Left ventricle myocardium superior (tissue), 1 donor: ENCODE measurements around the gene STRN4. TPM values are rescaled to one million over a fixed set of nuclear protein-coding genes. Genes with fewer than 3 reads are reported as not detected.

Experiments
- ATAC-seq: fragments of 200-7000 bp; cut with Tn5 transposase; one replicate; pipeline ENCODE4 v1.9.1; 2020; ENCODE audit warnings: mild to moderate bottlenecking, moderate library complexity
- DNase-seq: peaks from one replicate; pipeline ENCODE4 v3.0.0-alpha.2; 2020
- intact Hi-C: fragments of 100-400 bp; cut with micrococcal nuclease; formaldehyde crosslinking; loops from one replicate; pipeline ENCODE4 v1.11.0; 2022
- total RNA-seq: library from RNA; stranded (reverse); fragmentation: NEBNext Ultra II Directional; extraction: Animal tissue kit (Norgen Biotek cat#: 25700); gene quantifications from one replicate; pipeline ENCODE4 v1.2.1, GENCODE V29; 2021
- donor health status: DM: no; HTN: yes; CAD: no; lungs with severe emphysema.

STRN4 gene
- total RNA-seq, 1 donor from 2014 or later: 49.0 TPM

DNA sequence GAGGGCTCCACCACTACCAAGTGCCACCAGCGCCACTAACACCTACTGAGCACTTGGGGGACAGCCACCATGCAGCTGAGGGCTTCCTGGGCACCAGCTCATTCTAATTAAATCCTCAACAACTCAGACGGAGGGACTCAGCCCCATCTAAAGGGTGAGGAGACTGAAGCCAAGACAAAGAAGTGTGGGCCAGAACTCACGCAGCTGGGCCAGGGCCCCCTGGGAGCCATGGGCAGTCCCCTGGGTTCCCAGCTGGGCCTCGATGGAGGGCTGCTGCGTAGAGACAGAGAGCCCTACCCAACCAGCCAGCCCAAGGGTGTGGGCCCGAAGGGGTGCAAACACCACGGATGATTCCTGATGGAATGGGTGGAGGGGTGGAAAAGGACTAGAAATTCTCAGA, 16.6 kb downstream of the STRN4 start:
- intact Hi-C loops: no loop called here
- DNase-seq (no peak), ATAC-seq (no peak)

- intact Hi-C loops: no loop called here
Observed at GRCh38 chr19:46728693-46729339, 17.4 kb downstream of the STRN4 start.

GRCh38 chr19:46728208-46728607, 18.0 kb downstream of the STRN4 start:
- ATAC-seq: peak; percentile 44
- peak; percentile 65 for DNase-seq
- intact Hi-C loops: no loop called here

More at GRCh38 chr19:46728693-46729339, 17.4 kb downstream of the STRN4 start:
- peak; percentile 75 for ATAC-seq
- peak; percentile 88 for DNase-seq

GRCh38 chr19:46727757-46728156, 18.5 kb downstream of the STRN4 start:
- ATAC-seq: no peak

GRCh38 chr19:46726971-46727501, 19.2 kb downstream of the STRN4 start:
- DNase-seq (no peak), ATAC-seq (no peak)
- intact Hi-C loops: no loop called here

More at GRCh38 chr19:46727757-46728156, 18.5 kb downstream of the STRN4 start:
- no peak for DNase-seq
- intact Hi-C loops: no loop called here

GRCh38 chr19:46726551-46726950, 19.7 kb downstream of the STRN4 start:
- ATAC-seq: no peak
- no peak for DNase-seq
- intact Hi-C loops: no loop called here

GRCh38 chr19:46725859-46726393, 20.3 kb downstream of the STRN4 start:
- DNase-seq (no peak), ATAC-seq (no peak)
- intact Hi-C loops: no loop called here

DNA sequence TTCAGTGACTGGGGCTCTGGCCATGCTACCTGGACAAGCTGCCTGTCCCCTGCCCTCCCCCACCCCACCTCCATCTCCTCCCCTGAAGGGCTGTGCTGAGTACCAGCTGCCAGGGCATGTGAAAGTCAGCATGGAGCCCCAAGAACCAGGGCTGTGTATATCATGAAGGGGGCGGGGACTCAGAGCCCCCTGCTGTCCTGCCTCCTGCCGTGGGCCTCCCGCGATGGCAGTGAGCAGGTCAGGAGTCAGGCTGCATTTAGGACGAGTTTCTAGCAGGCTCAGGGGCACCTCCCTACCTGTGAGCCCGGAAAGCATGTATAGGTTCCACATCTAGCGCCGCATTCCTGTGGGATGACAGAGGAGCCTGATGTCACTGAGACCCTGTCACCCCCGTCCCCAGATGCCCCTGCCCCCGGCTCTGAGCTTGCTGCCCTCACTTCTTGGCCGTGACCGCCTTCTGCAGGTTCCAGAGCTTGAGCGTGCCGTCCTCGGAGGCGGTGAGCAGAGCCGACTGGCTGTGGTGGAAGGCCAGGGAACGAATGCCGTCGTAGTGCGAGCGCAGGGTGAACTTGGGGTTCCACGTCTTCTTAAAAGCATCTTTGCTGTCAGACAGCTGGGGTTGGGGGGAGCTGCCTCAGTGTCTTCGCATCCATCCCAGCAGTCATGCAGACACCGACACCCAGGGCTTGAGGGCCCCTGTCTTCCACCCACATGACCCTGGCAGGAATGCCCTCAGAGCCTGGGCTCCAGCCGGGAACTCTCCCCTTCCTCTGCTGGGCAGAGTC, 21.0 kb downstream of the STRN4 start:
- intact Hi-C loops: no loop called here
- no peak for ATAC-seq
- no peak for DNase-seq

DNA sequence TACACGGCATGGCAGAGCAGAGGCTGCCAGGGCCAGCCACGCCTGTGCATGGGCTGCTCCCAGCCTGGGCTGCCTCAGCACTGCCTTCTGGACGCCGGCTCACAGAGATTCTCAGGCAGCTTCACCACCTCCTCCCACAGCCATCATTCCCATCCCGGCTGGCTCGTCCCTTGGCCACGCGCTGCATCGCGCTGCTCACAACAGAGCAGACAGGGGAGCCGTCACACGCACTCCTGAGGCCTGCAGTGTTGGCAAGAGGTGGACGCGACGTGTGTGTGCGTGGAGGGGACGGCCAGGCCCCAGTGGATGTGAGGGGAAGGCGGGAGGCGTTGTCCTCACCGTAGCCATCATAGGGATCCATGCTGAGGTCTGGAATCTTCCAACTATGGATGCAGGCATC, 21.8 kb downstream of the STRN4 start:
- intact Hi-C loops: no loop called here
- peak; percentile 24 for DNase-seq
- no peak for ATAC-seq

DNA sequence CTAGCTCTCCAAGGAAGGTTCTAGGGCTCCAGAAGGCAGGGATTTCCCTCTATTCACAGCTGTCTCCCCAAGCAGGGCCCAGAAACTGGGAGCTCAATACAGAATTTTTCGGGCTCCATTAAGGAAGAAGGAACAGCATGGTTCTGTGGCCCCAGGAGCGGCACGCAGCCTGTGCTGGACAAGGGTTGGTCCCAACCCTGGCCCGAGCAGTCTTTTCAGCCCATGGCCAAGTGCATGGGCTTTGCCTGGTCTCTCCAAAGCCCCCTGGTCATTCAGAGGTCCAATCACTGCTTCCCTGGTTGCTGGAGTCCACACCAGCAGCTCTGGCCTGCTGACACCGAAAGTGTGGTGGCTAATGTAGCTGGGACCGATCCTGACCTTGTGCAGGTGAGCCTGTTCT, 22.8 kb downstream of the STRN4 start:
- no peak for ATAC-seq
- no peak for DNase-seq
- intact Hi-C loops: no loop called here

GRCh38 chr19:46723023-46723461, 23.2 kb downstream of the STRN4 start:
- DNase-seq: no peak
- intact Hi-C loops: no loop called here
- ATAC-seq: no peak

GRCh38 chr19:46722421-46723022, 23.7 kb downstream of the STRN4 start:
- DNase-seq: no peak
- intact Hi-C loops: no loop called here
- no peak for ATAC-seq

DNA sequence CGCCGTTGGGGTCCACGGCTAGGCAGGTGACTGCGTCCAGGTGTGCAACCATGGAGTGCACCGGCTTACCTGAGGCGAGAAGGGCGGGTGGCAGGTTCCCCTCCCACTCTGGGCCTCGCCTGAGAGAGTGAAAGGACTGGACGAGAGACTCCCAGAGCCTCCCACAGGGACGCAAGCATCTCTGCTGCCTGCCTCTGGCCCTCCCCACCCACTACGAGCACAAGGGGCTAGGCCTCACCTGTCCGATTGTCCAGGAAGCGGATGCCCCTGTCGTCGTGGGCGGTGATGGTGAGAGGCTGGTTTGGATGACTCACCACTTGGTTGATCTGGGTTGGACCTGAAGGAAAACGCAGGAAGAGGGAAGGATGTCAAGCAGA, 24.3 kb downstream of the STRN4 start:
- no peak for ATAC-seq

GRCh38 chr19:46721269-46722003, 24.8 kb downstream of the STRN4 start:
- DNase-seq: no peak
- ATAC-seq: no peak
- intact Hi-C loops: no loop called here

More for the DNA sequence above, 24.3 kb downstream of the STRN4 start:
- intact Hi-C loops: no loop called here
- DNase-seq: no peak

DNA sequence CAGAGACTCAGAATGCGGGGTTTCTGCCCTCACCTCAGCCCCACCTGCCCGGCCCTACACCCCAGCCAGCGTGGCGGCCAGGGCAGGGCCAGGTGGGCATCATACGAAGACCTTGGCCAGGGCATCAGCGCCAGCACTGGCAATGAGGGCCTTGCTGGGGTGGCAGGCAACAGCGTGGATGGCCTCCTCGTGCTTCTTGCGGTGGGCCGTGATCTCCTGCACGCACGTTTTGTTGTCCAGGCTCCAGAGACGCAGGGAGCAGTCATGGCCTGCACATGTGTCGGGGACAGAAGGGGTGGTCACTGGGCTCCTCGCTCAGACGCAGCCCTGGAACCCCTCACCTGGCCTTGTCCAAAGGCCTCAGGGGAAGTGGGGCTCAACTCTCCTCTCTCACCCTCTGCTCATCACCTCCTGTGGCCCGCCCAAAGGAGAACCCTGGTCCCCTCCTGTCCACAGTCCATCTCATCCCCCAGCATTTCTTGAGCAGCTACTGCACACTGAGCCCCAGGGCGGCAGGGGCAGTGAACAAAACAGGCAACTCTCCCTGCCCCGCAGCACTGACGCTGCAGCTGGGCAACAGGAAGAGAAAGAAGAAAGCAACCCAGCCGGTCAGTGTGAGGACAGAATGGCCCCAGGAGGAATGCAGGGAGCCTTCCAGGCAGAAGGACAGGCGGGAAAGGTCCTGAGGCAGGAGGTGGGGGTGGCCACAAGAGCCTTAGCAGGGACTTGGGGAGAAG, 25.6 kb downstream of the STRN4 start:
- DNase-seq (no peak), ATAC-seq (no peak)
- intact Hi-C loops: no loop called here

DNA sequence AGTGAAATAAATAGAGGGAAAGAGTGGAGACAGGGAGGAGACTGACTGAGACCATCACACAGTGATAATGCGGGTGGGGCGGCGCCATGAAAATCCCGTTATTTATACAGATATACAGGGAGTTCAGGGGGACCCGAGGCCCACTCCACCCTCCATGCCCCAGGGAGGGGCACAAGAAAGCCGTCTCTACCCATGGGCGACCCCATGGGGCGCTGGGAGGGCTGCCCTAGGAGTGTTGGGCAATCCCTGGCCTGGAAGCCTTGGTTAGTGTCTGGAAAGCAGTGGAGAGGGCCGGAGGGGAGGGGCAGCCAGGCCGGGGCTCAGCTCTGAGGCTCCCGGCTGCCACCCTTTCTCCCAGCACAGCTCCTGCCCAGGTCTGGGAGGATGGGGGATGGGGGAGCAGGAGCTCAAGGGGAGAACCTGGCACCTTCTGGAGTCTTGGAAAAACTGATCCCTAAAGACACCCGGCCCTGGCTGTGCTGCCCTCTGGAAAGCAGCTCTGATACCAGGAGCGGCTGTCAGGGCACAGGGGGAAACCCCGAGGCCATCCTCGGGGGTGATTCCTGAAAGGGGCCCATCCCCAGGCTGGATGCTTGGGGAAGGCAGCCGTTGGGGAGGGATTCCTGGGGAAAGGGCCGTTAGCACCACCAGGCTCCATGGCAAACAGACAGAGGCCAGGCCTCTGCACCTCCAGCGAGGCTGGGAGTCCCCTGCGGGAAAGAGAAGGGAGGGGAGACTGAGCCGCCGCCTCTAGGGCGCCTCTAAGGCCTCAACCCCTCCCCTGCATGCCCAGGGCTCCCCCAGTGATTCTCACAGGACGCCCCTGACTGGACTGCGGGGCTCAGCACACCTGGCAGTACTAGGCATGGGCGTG, 26.4 kb downstream of the STRN4 start:
- intact Hi-C loops: no loop called here
- no peak for ATAC-seq
- no peak for DNase-seq

- intact Hi-C loops: no loop called here
- no peak for ATAC-seq
- DNase-seq: no peak
Observed at GRCh38 chr19:46718934-46719622, 27.2 kb downstream of the STRN4 start.
